NCI-H2196 (cell line): ENCODE results near the gene COL4A1.

ENCODE experiments used
- DNase-seq: peaks from one replicate; lab custom pipeline; 2025; ENCODE audit not compliant: unreplicated experiment; lab: John Stamatoyannopoulos, UW

Gene COL4A1

DNA sequence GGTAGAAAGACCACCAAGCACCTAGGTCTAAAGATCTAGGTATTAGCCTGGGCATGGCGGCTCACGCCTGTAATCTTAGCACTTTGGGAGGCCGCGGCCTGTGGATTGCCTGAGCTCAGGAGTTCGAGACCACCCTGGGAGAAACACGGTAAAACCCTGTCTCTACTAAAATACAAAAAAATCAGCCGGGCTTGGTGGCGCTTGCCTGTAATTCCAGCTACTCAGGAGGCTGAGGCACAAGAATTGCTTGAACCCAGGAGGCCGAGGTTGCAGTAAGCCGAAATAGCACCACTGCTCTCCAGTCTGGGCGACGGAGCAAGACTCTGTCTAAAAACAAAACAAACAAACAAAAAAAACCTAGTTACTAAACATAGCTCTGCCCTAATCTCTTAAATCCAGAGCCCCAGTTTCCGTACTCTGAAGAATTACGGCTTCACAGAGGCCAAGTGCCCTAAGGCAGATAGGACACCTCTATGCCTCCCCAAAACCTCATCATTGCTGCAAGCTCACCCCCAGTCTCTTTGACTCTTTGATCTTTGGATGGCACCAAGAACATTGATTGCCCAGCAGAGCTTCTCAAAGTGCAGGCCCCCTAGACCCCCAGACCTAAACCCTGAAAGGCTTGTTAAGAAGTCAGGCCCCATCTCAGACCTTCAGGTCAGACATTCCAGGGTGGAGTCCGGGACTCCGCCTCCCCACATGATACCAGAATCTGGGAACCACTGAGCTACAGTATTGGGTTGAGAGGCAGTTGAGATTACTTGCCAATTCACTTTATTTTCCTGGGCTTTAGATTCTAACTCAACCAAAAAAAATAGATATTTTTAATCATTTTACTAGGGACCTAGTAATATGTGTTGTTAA is 2.9 kb upstream of the COL4A1 start:
- DNase-seq, result no peak

DNA sequence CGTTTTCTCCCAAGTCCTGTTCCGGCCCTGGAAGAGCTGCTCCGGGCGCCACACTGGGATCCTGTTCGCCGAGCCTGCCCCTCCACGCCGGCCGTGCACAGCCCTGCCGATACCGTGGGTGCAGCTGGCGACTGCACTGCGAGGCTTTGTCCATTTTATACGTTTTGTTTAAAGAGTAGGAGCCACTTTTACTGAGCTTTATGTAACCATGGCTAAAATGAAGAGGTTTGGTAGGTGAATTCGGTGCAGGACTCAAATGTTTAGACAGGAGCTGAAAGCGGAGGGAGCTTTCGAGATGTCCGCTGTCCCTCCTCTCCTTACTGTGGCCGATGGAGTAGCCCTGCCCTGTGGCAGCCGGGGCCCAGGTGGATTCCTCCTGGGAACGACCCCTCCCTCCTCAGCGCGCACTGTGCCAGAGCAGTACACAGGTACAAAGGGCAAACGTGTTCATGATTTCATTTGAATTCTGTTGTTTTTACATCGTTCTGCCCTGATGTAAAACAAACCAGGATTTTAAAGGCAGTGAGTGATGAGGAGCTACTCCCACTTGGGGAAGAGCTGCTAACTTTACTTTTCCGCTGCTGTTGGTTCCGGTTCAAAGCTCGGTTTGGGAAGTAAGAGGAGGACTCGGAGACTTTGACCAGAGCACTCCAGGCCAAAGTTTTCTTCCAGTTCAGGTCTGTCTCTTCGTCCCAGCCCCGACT is 1.9 kb upstream of the COL4A1 start:
- no peak for DNase-seq

DNA sequence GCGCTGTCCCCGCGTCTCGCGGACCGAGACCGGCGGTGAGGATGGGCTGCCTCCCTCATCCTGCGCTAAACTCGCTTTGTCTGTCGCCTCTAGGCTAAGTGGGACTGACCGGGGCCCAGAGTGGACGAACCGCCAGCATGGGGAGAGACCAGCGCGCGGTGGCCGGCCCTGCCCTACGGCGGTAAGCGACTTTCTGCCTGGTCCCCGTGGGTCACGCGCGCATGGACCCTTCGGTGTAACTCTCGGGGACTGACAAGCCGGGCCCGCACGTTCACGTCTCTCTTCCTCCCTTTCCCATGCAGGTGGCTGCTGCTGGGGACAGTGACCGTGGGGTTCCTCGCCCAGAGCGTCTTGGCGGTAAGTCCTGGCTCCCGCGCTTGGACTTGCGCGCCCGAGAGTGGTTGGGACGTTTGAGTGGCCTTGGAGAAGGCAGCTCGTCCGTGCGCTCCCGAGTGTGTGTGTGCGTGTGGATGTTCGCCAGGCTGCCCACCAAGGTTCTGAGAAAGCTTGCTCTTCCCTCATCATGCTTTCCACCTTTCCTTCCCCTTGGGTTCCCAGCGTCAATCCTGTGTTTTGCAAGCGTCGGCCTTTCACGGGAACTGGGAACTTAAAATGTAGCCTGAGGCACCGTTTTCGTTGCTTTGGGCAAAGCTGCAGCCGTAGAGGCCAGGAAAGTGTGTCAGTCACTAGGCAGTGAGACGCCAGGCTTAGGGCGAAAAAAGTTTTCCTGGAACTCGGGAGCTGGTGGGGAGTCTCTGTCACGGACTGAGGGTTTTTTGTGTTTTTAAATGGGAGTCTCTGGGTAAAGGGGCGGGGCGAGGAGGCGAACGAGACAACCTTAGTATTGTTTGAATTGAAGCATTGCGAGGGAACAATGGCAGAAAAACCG is 1.1 kb upstream of the COL4A1 start:
- DNase-seq, result peak; percentile 0

DNA sequence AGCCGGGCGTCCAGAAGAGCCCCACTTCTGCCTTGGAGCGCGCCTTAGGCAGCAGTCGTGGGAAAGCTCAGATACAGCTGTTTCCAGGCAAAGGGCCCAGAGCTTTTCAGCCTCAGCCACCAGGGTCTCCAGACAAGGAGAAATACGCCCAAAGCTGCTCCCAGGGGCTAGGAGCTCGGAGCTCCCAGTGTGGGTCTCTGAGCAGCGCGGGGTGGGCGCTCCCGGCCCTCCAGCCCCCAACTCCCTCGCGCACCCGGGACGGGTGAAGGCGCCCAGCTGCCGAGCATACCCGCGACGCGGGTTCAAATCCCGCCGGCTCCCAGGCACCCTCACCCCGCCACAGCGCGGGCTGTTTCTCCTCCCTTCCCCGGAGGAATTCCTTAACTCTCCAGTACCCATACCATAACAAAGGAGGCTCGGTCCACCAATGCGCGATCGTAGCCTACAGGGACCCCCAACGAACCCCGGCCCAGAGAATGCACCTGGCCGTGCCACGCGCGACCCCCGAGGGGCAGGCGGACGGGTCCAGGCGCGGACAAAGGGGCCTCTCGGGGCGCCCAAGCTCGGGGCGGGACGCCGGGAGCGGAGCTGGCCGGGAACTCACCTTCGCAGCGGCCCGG is 507 bp downstream of the COL4A1 start:
- no peak for DNase-seq

DNA sequence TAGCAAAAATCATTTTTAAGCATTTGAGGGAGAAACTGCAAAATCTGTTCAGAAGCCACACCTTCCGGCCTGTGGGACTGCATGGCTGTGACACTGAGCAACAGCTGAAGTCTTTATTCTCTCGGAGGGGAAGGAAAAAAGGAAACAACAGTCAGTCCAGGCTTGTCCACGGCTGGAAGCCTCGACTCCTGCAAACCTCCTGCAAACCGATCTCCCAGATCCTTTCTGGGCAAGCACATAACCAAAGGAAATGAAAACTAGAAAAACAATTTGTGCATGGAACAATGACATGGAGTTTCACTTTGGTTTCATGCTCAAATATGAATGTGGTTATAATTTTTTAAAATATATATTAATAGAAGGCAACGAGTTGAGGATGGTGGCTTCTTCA is 1.0 kb downstream of the COL4A1 start:
- no peak for DNase-seq

DNA sequence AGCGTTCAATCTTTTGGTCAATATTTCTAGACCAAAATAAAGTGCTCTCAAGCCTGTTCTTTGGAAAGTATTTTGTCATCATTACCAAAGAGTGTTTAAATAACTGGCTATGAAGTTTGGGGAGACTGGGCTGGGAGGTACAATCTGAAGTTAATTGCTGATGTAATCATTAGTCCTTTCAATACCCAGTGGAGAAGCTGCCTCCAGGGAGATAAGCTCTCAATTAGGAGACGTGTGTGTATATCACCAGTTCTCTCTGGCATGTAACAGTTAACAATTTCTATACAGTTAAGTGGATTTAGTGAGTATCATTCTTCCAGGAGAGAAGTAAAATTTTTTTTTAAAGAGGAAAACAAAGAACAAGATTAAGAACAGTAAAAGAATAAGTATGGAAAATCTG is 1.4 kb downstream of the COL4A1 start:
- no peak for DNase-seq

DNA sequence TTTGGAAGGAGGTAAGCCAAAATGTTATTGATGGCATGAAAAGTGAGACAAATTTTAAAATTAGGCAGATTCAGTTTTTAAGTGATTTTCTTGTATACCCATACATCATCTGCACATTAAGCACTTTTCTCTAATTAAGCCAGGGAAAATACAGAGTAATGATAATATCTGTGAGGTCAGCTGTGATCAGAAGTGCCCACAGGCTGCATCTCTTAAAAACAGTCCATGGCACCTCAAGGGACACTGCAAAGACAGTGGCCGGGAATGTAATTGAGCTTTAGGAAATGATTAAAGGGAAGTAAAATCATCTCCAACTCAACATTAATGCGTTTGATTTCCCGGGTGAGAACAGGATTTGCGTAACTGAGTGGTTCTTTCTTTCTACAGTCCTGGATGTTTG is 2.0 kb downstream of the COL4A1 start:
- no peak for DNase-seq

DNA sequence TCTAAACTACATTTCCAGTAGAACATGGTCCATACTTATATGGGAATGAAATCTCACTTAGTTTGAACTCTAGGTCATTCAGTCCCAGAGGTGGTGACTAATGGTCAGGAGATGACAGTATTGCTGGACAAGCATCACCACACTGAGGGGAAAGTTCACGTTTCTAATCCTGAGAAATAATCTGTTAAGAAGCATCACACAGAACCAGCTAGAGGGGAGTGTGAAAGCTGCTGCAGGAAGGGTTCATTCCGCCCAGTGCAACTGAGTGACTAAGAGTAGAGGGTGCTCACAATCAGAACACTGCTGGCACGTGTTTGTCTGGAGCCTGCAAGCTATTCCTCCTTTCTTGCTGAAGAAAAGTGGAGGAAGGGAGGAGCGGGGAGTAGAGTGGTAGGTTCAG is 2.7 kb downstream of the COL4A1 start:
- no peak for DNase-seq

DNA sequence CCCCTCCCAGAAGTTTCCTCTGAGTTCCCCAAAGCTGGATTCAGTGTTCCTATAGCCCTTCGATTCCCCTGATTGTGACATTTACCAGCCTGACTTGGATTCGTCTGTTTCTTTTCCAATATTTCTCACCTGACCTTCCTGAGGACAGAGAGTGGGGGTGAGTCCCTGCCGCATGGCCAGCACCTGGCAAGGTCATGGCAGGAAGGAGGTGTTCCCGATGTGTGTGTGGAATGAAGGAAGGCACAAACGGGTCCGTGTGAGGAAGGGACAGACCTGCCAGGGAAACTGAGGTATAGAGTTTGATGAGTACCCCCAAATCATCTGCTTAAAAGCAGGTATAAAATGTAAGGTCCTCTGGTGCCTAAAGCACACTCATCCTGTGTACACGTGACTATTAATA is 3.3 kb downstream of the COL4A1 start:
- no peak for DNase-seq

DNA sequence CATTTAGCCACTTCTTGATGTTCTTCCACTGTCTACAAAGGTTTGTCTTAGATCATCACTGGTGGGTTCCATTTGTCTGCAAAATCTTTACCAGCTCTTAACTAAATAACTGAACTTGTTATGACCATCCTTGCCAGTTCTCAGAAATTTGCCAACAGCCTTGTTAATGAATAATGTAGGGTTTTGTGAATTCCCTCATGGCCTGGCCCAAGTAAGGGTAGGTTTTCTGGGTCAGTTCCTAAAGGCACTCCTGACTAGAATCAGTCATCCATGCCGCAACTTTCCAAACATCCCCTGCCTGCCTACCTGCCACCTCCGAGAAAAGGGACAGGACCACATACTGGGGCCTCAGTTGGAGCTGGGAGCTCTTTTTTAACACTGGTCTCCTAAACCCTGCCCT is 4.0 kb downstream of the COL4A1 start:
- DNase-seq, result no peak

DNA sequence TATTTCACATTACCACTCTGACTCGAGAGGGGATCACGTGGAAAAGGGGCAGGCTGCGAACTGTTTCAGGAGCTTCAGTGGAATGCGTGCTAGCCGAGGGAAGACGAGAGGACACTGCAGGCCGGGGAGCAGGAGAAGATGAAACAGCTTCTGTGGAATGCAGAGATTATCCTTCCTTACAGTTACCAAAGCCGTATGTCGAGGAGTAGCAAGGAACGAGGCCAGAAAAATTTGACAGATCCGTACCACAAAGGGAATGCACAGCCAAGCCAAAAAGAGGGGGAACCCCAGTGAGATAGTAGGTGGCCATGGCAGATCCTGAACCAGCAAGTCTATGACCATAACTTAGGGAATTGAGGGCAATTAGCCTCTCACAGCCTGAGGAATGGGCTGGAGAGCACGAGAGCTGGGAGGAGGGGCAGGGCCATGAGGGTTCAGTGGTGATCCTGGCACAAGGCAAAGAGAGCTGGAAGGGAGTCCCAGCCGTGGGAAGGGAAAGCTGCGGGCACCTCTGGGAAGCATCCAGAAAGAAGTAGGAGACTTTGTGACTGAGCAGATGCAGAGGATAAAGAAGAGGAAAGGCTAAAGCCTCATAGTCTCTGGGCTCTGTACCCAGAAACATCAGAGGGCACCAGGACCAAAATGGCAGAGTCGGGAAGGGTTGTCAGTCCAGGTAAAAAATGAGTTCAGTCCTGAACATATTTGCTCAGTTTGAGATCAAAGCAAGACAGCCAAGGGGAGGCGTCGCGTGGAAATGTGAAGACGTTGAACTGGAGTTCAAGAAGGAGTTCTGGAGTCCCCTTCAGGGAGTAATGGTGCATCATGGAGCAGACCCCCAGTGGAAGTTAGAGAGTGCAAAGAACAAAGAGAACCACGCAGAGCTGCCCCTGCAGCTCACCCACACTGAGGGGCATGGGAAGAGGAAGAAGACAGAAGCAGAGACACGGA is 5.1 kb downstream of the COL4A1 start:
- DNase-seq, result no peak

DNA sequence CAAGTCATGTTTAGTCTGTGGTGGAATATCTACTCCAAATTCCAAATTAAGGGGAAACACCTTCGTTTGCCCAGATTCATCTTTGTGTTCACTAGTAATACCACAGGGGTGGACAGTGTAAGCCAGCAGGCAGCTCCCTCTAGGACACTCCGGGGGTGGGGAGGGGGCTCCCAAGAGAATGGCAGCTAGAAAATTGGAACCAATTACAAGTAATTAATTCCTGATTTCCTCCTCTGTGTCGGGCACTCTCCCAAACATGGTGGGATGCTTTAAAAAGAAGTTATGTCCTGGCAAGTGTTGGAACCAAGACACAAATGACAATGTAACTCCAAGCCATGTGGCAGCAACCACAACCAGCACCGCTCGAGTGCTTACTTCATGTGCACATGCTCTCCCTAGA is 5.9 kb downstream of the COL4A1 start:
- no peak for DNase-seq

DNA sequence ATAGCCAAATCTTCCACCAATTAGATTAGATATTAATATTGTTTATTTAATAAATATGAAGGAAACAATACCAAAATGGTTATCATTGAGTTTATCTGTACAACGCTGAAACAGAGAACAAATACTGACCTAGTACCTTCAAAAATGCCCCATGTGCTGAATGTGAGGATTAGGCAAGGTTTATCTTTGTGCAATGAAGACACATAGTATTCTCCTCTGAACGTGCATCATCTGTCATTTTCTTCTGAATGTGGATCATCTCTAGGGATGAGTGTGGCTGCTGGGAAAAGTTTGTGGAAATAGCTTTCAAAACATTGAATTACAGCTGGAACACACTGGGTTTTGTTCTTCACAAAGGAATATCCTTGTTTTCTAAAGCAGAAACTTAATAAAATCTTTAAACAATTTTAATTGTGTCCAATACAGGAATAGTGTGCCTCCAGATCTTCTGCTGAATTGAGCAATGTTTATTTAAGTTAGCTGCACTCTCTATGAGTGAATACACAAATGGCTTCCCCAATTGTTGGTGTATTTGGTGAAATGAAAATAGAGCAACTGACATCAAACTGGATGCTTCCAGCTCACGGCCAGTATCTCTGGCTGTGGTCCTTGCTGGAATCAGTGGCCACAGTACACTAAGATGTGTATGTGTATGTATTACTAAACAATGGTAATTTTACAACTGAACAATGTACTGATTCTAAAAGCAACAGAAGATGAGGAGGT is 6.7 kb downstream of the COL4A1 start:
- DNase-seq, result no peak

DNA sequence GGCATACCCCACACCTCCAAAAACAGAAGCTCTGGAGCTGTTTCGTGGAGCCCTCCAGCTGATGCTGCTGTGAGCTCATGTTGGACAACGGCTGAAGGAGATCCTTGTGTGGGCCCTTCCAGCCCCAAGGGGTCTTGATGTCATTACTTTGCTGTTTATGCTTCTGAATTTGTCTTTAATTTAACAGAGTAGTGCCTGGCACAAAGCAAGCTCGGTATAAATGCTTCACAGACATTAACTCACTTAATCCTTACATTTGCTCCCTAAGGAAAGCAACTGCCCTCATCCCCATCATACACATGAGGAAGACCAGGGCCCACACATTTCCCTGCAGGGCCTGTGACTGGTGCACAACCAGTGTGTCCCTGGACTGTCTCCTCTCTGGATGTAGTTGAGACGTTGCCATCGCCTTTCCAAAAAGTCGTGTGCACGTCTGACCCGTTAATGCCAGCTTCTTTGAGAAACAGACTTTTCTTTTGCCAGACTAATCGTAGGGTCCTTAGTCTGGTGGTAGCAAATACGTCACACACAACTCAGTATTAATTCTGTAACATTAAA is 7.6 kb downstream of the COL4A1 start:
- no peak for DNase-seq

DNA sequence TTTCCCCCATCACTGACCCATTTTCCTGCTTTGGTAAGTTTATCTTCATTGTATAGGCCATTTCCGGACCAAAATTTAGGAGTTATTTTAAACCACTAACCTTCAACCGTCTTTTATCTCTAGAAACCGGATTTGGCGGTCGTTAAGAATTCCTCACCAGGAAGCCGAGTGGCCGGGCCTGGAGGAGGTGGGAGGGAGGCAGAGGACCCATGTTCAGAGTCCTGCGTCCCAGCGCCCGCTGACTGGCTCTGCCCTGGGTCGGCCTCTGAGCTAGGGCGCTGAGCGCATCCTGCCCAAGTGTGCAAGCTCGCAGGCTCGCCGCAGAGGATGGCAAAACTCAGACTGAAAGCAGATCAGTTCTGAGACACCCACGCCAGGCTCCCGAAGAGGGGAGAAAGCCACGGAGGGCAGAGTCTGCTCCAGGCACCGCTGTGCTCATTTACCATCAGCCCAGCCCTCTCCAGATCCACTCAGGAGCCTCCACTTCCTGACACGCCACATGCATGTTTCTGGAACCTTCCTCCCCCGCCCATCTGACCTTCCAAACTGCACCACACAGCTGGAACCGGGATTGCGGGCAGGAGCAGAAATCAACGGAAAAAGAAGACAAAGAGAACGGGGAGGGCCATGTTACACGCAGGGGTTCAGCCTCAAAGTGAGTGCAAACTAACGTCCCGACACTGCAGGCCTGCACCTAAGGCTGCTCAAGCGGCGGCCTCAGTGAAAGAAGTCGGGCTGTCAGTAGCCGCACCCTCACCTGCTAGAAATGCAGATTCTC is 8.3 kb downstream of the COL4A1 start:
- no peak for DNase-seq

DNA sequence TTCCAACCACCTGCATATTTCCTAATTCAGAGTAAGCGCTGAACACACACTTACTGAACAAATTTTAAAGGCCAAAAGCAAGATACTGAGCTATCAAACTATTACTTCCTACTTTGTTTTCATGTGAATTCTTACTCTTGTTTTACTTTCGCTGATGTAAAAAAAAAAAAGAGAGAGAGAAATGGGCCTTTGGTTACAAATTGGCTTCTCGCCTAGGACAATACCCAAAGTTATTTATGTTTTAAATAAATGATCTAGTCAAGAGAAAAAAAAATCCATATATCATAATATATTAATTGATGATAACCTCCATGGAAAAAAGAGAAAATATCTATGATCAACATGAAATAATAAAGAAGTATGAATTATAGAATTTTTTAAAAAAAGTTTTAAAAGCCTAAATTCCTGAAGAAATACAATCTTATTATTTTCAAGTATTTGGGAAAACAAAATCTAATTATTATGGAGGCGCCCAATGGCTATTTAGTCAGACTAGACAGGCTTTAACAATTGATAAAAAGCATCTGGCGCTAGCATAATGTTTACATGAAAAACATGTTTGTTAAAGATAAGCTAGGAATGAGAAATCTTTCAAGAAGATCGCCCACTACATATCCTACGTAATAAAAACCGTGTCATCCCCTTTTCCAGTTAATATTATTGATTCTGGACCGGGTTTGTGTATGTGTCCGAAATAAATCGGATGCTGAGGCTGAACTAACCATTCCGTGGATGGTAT is 9.0 kb downstream of the COL4A1 start:
- no peak for DNase-seq

DNA sequence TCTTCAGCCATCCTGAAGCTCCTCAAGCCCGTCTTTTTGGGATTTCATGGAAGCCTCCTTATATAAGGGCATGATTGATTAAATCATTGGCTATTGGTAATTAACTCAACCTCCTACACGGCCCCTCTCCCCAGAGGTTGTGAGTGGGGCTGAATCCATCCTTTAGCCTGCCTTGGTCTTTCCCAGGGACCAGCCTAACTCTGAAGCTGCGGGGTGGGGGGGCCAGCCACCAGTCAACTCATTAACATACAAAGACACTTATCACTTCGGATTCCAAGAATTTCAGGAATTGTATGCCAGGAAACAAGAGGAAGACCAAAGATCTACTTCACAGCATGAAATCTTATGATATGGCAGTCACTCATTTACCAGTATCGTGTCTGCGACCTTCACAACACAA is 9.9 kb downstream of the COL4A1 start:
- no peak for DNase-seq

DNA sequence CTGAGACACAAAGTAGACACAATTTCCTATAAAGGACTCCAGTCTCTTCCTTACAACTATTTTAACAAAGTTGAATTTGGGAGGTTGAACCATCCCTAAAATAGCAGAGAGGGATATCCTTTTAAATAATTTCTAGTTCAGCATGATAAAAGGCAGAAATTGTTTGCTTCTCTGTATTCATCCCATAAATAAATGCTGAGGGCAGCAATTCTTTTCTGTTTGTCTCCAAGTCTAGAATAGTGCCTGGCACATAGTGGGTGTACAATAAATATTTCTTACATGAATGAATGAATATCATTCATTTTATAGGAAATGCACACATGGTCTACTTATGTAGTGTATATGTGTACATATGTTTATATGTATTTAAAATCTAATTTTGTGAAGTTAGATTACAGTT is 12.3 kb downstream of the COL4A1 start:
- no peak for DNase-seq
